ENCODE measurements around the gene SOCS1.

Gene SOCS1

DNA sequence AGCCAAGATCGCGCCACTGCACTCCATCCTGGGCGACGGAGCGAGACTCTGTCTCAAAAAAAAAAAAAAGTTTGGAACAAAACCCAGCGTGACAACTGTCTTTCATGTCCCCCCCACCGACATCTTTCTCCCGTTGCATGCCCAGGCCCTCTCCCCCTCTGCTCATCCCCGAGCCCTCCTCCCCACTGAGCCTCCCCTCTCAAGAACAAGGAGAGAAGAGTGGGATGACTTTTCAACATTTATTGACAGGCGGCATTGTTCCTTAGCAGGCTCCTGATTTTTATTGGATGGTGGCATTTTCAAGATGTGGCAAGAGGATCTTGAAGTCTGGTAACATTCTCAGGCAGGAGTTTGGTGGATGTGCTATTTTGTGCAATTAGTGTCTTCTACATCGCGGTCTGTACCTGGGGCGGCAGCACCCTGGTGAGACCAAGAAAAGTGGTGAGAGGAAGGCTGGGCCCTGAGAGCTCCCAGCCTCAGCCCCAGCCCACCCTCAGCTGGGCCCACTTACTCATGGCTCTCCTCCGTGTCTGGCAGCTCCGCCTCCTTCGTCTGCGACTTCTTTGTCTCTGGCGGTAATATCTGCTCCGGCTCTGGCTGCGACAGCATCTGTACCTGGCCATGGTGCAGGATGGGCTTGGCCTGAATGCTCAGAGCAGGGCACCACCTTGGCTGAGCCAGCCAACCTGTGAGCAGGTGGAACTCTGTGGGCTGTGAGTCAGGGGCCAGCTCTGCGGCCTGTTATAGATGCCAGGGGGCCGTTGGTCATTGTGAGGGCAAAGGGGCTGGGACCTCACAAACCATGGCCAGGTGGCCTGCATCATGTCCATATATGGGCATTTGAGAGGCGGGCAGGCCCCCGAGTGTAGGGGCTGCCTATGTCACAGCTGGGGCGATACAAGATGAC, 24.9 kb upstream of the SOCS1 start, which contains the start of gene PRM1:
TSS of gene PRM1 (minus strand) at position 715 of the 907 bp plus-strand sequence. CDS start at position 623, 92 bp downstream.
- Histone ChIP-seq H3K79me2 (ENCODE audit: insufficient read depth, low read length) (no peaks in the 10 kb centered on the region), H3K36me3 (ENCODE audit: insufficient read depth, low read length) (no peaks in the 10 kb centered on the region), H3K9me3 (ENCODE audit: insufficient read depth, low read depth, low read length) (no peaks in the 10 kb centered on the region), H3K4me1 (ENCODE audit: insufficient read depth, low read length, poor library complexity, severe bottlenecking) (no peaks in the 10 kb centered on the region), H4K20me1 (ENCODE audit: insufficient read depth, low read length, poor library complexity, severe bottlenecking) (no peaks in the 10 kb centered on the region), H3K27me3 (ENCODE audit: insufficient read depth, low read length, poor library complexity, severe bottlenecking) (no peaks in the 10 kb centered on the region), H3K4me2 (ENCODE audit: low read depth, low read length, poor library complexity, severe bottlenecking) (no peak within 1 kb of the TSS), H3F3A (ENCODE audit: low read depth) (no peaks in the 10 kb centered on the region), H3K9me2 (replicated peaks; ENCODE audit: low read depth, low read length) (no peaks in the 10 kb centered on the region), H2AFZ (ENCODE audit: low read length) (no peak within 1 kb of the TSS), H3K9ac (ENCODE audit: low read depth, low read length, poor library complexity, severe bottlenecking) (no peak within 1 kb of the TSS), H3K4me3 (ENCODE audit: low read length, poor library complexity, severe bottlenecking) (no peak within 1 kb of the TSS)
- TF ChIP-seq, protein P1, sequence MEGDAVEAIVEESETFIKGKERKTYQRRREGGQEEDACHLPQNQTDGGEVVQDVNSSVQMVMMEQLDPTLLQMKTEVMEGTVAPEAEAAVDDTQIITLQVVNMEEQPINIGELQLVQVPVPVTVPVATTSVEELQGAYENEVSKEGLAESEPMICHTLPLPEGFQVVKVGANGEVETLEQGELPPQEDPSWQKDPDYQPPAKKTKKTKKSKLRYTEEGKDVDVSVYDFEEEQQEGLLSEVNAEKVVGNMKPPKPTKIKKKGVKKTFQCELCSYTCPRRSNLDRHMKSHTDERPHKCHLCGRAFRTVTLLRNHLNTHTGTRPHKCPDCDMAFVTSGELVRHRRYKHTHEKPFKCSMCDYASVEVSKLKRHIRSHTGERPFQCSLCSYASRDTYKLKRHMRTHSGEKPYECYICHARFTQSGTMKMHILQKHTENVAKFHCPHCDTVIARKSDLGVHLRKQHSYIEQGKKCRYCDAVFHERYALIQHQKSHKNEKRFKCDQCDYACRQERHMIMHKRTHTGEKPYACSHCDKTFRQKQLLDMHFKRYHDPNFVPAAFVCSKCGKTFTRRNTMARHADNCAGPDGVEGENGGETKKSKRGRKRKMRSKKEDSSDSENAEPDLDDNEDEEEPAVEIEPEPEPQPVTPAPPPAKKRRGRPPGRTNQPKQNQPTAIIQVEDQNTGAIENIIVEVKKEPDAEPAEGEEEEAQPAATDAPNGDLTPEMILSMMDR (conservative IDR thresholded peaks at IDR 0.05; ENCODE audit: low read length), result no peak
- TF ChIP-seq EZH2phosphoT487 (IDR thresholded peaks at IDR 0.05; ENCODE audit: borderline replicate concordance), result no peak

DNA sequence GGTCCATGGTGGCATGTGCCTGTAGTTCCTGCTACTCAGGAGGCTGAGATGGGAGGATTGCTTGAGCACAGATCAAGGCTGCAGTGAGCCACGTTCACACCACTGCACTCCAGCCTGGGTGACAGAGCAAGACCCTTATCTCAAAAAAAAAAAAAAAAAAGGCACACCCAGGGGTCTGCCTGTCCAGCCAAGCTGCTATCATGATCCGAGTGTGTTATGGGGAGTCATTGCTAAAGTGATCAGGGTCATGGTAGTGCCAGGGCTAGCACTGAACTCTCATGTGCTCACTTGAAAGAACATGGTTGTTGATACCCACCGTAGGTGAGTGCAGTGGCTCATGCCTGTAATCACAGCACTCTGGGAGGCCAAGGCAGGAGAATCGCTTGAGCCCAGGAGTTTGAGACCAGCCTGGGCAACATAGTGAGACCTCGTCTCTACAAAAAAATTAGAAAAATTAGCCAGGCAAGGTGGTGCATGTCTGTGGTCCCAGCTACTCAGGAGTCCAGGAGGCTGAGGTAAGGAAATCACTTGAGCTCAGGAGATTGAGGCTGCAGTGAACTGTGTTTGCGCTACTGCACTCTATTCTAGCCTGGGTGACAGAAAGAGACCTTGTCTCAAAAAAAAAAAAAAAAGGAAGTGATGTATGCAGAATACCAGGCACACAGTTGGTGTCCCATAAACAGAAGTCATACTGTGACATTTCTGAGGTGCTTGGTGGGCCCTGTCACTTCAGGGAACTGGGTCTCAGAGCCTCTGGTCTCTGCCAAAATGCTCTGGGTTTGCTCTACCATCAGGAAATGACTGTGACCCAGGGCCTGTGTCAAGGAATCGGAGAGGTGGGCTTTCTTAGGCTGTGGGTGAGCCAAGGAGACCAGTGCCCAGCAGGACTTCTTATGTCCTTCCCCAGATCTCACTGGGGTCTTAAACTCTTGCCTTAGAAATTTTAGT, 23.0 kb upstream of the SOCS1 start:
- H2AFZ ChIP-seq (ENCODE audit: low read length), result no peak overlapping the region
- H3K9me3 ChIP-seq (ENCODE audit: insufficient read depth, low read depth, low read length), result no peaks in the 10 kb centered on the region
- H3K79me2 ChIP-seq (ENCODE audit: insufficient read depth, low read length), result no peaks in the 10 kb centered on the region
- H3K4me1 ChIP-seq (ENCODE audit: insufficient read depth, low read length, poor library complexity, severe bottlenecking), result no peaks in the 10 kb centered on the region
- no peak overlapping the region for H3K4me2 ChIP-seq (ENCODE audit: low read depth, low read length, poor library complexity, severe bottlenecking)
- H3K9ac ChIP-seq (ENCODE audit: low read depth, low read length, poor library complexity, severe bottlenecking), result no peak overlapping the region
- H4K20me1 ChIP-seq (ENCODE audit: insufficient read depth, low read length, poor library complexity, severe bottlenecking), result no peaks in the 10 kb centered on the region
- H3K4me3 ChIP-seq (ENCODE audit: low read length, poor library complexity, severe bottlenecking), result no peak overlapping the region
- H3F3A ChIP-seq (ENCODE audit: low read depth), result no peaks in the 10 kb centered on the region
- H3K36me3 ChIP-seq (ENCODE audit: insufficient read depth, low read length), result no peaks in the 10 kb centered on the region
- no peak for TF ChIP-seq EZH2phosphoT487 (IDR thresholded peaks at IDR 0.05; ENCODE audit: borderline replicate concordance)
- TF ChIP-seq, protein P1 (conservative IDR thresholded peaks at IDR 0.05; ENCODE audit: low read length), result no peak
- H3K9me2 ChIP-seq (replicated peaks; ENCODE audit: low read depth, low read length), result no peaks in the 10 kb centered on the region
- H3K27me3 ChIP-seq (ENCODE audit: insufficient read depth, low read length, poor library complexity, severe bottlenecking), result no peaks in the 10 kb centered on the region

DNA sequence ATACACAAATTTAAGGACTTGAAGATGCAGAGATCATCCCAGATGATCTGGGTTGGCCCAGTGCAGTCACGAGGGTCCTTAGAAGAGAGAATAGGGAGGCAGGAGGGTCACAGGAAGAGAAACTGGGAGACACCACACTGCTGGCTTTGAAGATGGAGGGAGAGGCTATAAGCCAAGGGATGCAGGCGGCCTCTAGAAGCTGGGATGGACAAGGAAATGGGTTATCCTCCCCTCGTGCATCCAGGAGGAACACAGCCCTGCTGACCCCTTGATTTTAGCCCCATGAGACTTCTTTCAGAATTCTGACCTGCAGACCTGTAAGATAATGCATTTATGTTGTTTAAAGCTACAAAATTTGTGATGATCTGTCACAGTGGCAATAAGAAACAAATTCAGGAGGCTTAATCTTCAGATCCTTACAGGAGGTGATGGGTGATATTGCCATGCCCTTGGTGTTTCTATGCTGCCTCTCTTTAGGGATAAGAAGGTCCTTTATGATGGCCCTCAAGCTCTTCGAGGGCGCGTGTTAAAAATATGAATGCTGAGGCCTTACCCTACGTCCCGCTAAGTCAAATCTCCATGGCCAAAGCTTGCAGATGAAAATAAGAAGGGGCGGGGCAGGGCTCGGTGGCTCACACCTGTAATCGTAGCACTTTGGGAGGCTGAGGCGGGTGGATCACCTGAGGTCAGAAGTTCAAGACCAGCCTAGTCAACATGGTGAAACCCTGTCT, 21.8 kb upstream of the SOCS1 start:
- Histone ChIP-seq H3K79me2 (ENCODE audit: insufficient read depth, low read length) (no peaks in the 10 kb centered on the region), H3K4me1 (ENCODE audit: insufficient read depth, low read length, poor library complexity, severe bottlenecking) (no peaks in the 10 kb centered on the region), H3K9me2 (replicated peaks; ENCODE audit: low read depth, low read length) (no peaks in the 10 kb centered on the region), H3K36me3 (ENCODE audit: insufficient read depth, low read length) (no peaks in the 10 kb centered on the region), H4K20me1 (ENCODE audit: insufficient read depth, low read length, poor library complexity, severe bottlenecking) (no peaks in the 10 kb centered on the region), H3K27me3 (ENCODE audit: insufficient read depth, low read length, poor library complexity, severe bottlenecking) (no peaks in the 10 kb centered on the region), H3F3A (ENCODE audit: low read depth) (no peaks in the 10 kb centered on the region), H3K9ac (ENCODE audit: low read depth, low read length, poor library complexity, severe bottlenecking) (no peak overlapping the region), H3K9me3 (ENCODE audit: insufficient read depth, low read depth, low read length) (no peaks in the 10 kb centered on the region), H2AFZ (ENCODE audit: low read length) (no peak overlapping the region), H3K4me2 (ENCODE audit: low read depth, low read length, poor library complexity, severe bottlenecking) (no peak overlapping the region), H3K4me3 (ENCODE audit: low read length, poor library complexity, severe bottlenecking) (no peak overlapping the region)
- TF ChIP-seq, protein P1 (conservative IDR thresholded peaks at IDR 0.05; ENCODE audit: low read length), result no peak
- no peak for TF ChIP-seq EZH2phosphoT487 (IDR thresholded peaks at IDR 0.05; ENCODE audit: borderline replicate concordance)

Data from Loucy (cell line).